ENCODE data around the gene CD40.

DNA sequence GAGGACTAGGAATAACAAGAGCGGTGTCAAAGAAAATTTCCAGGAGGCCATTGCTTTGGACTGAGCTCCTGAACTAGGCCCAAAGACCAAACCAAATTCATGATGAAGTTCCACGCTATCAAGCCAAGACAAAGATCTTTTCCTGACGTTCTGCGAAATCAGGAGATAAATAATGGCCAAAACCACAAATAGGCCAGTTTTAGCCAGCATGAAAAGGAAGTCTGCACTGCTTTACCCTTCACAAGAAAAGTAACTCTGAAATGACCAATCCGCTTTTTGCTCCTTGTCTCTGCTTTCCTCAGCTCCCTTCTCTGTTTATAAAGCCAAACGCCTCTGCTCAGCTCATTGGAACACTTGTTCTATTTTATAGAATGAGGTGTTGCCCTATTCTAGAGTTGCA, 35.0 kb upstream of the CD40 start:
- TF ChIP-seq, protein P1, sequence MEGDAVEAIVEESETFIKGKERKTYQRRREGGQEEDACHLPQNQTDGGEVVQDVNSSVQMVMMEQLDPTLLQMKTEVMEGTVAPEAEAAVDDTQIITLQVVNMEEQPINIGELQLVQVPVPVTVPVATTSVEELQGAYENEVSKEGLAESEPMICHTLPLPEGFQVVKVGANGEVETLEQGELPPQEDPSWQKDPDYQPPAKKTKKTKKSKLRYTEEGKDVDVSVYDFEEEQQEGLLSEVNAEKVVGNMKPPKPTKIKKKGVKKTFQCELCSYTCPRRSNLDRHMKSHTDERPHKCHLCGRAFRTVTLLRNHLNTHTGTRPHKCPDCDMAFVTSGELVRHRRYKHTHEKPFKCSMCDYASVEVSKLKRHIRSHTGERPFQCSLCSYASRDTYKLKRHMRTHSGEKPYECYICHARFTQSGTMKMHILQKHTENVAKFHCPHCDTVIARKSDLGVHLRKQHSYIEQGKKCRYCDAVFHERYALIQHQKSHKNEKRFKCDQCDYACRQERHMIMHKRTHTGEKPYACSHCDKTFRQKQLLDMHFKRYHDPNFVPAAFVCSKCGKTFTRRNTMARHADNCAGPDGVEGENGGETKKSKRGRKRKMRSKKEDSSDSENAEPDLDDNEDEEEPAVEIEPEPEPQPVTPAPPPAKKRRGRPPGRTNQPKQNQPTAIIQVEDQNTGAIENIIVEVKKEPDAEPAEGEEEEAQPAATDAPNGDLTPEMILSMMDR (IDR thresholded peaks at IDR 0.05): no peak
- TF ChIP-seq POLR2AphosphoS5 (IDR thresholded peaks at IDR 0.05; ENCODE audit: low read depth, low read length): no peak
- no peak for TF ChIP-seq SIN3A (IDR thresholded peaks at IDR 0.05; ENCODE audit: borderline replicate concordance, insufficient read depth, low read depth, low read length)
